Measurements from ENCODE around the gene EVA1C. TPM values are rescaled to one million over a fixed set of nuclear protein-coding genes. Genes with fewer than 3 reads are reported as not detected.
A peak's percentile ranks its signal among the peaks of the same experiment; 100 is the strongest.

EVA1C gene
- total RNA-seq, 1 experiment from 2014 or later = 29.3 TPM

GRCh38 chr21:32383812-32384211 is 28.7 kb upstream of the EVA1C start:
- DNase-seq (ENCODE audit: low read depth, low spot score) (no peak), ATAC-seq (peak; percentile 76)
- no peak overlapping the region for H2AFZ ChIP-seq (ENCODE audit: low read depth, low read length, poor library complexity, severe bottlenecking)
- H3K4me1 ChIP-seq (ENCODE audit: control insufficient read depth in 1 of 2, insufficient read depth in 2 of 2, low read length in 2 of 2) = peaks cover 19 to 31% of the 10 kb centered on the region in 2 experiments
- peaks cover 99% of the 10 kb centered on the region for H3K79me2 ChIP-seq (ENCODE audit: insufficient read depth, low read length)
- CTCF ChIA-PET = interaction anchor here (2.0 kb wide), 1 partner anchor 217 kb away, joined by 7 read pairs; no protein-coding TSS in a partner anchor
- POLR2A ChIA-PET = no interaction called here
- no peaks in the 10 kb centered on the region for H3K9me2 ChIP-seq (ENCODE audit: insufficient read depth)
- H3K9me3 ChIP-seq (ENCODE audit: control insufficient read depth in 1 of 2, insufficient read depth in 1 of 2, low read depth in 1 of 2, low read length in 2 of 2) = no peaks in the 10 kb centered on the region
- RAD21 ChIA-PET (ENCODE audit: low non-redundant PET in 1 of 2, low total read pairs in 2 of 2, uncharacterized antibody in 2 of 2, unreplicated experiment in 2 of 2) = no interaction called here
- no peak overlapping the region for H3K4me3 ChIP-seq (replicated peaks in 1 of 2; ENCODE audit: low read depth in 1 of 2, low read length in 2 of 2)
- no peak overlapping the region for H3K4me2 ChIP-seq (ENCODE audit: low read length)
- H4K20me1 ChIP-seq (ENCODE audit: insufficient read depth) = peaks cover 3% of the 10 kb centered on the region; the same call in 1 of the 2 replicates
- H3K9ac ChIP-seq (ENCODE audit: low read length) = no peak overlapping the region
- peaks cover 50 to 54% of the 10 kb centered on the region in 2 experiments for H3K36me3 ChIP-seq (ENCODE audit: control insufficient read depth in 1 of 2, insufficient read depth in 2 of 2, low read length in 2 of 2)
- no TSS peak for BruUV-seq (replicated peaks)
- no peaks in the 10 kb centered on the region for H3K27me3 ChIP-seq (ENCODE audit: insufficient read depth, low read length)
- intact Hi-C loops (cut with micrococcal nuclease) = no loop called here
- TF ChIP-seq CEBPB (IDR thresholded peaks at IDR 0.05; ENCODE audit: low read depth) = no peak
- TF ChIP-seq RAD21 (IDR thresholded peaks at IDR 0.05; ENCODE audit: low read depth) = peak; percentile 40
- TF ChIP-seq, protein P1, sequence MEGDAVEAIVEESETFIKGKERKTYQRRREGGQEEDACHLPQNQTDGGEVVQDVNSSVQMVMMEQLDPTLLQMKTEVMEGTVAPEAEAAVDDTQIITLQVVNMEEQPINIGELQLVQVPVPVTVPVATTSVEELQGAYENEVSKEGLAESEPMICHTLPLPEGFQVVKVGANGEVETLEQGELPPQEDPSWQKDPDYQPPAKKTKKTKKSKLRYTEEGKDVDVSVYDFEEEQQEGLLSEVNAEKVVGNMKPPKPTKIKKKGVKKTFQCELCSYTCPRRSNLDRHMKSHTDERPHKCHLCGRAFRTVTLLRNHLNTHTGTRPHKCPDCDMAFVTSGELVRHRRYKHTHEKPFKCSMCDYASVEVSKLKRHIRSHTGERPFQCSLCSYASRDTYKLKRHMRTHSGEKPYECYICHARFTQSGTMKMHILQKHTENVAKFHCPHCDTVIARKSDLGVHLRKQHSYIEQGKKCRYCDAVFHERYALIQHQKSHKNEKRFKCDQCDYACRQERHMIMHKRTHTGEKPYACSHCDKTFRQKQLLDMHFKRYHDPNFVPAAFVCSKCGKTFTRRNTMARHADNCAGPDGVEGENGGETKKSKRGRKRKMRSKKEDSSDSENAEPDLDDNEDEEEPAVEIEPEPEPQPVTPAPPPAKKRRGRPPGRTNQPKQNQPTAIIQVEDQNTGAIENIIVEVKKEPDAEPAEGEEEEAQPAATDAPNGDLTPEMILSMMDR (IDR thresholded peaks at IDR 0.05 in 2 of 3, conservative IDR thresholded peaks at IDR 0.05 in 1 of 3; ENCODE audit: borderline replicate concordance in 1 of 3, insufficient read depth in 1 of 3, low read depth in 2 of 3, low read length in 2 of 3) = 0 out of 6 replicates have a peak, but pooled peaks of 2 of the 3 experiments have one; percentile 14 to 17
- no peak overlapping the region for H3K27ac ChIP-seq (ENCODE audit: low read depth, low read length)

DNA sequence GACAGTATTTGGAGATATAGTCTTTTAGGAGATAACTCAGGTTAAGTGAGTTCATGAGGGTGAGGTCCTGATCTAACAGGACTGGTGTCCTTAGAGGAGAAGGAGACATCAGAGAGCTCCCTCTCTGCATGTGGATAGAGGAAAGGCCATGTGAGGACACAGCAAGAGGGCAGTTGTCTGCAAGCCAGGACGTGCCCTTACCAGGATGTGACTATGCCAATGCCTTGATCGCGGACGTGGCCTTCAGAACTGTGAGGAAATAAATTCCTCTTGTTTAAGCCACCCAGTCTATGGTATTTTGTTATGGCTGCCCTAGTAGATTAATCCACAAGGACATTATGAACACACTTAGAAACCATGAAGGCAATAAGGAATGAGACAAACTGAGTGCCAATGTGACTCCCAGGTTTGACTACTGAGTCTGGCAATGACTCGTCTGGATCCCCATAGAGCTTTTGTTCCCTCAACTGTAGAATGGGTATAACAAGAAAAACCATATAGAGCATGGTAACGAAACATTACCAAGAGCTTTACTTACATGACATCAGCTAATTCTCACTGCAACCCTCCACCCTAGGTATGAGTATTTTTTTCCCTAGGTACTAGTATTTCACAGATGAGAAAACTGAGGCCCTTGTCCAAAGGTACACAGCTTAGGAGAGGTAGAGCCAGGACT is 26.2 kb upstream of the EVA1C start:
- intact Hi-C loops (cut with micrococcal nuclease) = no loop called here
- POLR2A ChIA-PET = interaction anchor here (0.7 kb wide), 1 partner anchor 30 kb away, joined by 3 read pairs; no protein-coding TSS in a partner anchor

More for the DNA sequence above, 26.2 kb upstream of the EVA1C start:
- Histone ChIP-seq H3K9ac (ENCODE audit: low read length) (no peak overlapping the region), H3K9me3 (ENCODE audit: control insufficient read depth in 1 of 2, insufficient read depth in 1 of 2, low read depth in 1 of 2, low read length in 2 of 2) (no peaks in the 10 kb centered on the region), H3K9me2 (ENCODE audit: insufficient read depth) (no peaks in the 10 kb centered on the region), H3K4me3 (replicated peaks in 1 of 2; ENCODE audit: low read depth in 1 of 2, low read length in 2 of 2) (no peak overlapping the region), H2AFZ (ENCODE audit: low read depth, low read length, poor library complexity, severe bottlenecking) (no peak overlapping the region), H3K27ac (ENCODE audit: low read depth, low read length) (peak overlapping the region; percentile 32; the same call in 1 of the 2 replicates), H3K4me2 (ENCODE audit: low read length) (no peak overlapping the region), H3K36me3 (ENCODE audit: control insufficient read depth in 1 of 2, insufficient read depth in 2 of 2, low read length in 2 of 2) (peaks cover 33 to 34% of the 10 kb centered on the region in 2 experiments; a peak in 3 of 4 replicates), H3K79me2 (ENCODE audit: insufficient read depth, low read length) (peaks cover 94% of the 10 kb centered on the region), H3K27me3 (ENCODE audit: insufficient read depth, low read length) (no peaks in the 10 kb centered on the region), H3K4me1 (ENCODE audit: control insufficient read depth in 1 of 2, insufficient read depth in 2 of 2, low read length in 2 of 2) (peaks cover 20 to 33% of the 10 kb centered on the region in 2 experiments), H4K20me1 (ENCODE audit: insufficient read depth) (peaks cover 6% of the 10 kb centered on the region; the same call in 1 of the 2 replicates)
- ChIA-PET CTCF (no interaction called here), RAD21 (ENCODE audit: low non-redundant PET in 1 of 2, low total read pairs in 2 of 2, uncharacterized antibody in 2 of 2, unreplicated experiment in 2 of 2) (no interaction called here)
- TF ChIP-seq CEBPB (IDR thresholded peaks at IDR 0.05; ENCODE audit: low read depth) = no peak
- no peak for TF ChIP-seq ZBTB33 (IDR thresholded peaks at IDR 0.05; ENCODE audit: extremely low read depth, insufficient replicate concordance, low read length)
- DNase-seq (ENCODE audit: low read depth, low spot score) = no peak
- no peak; the same call in 1 of the 2 replicates for ATAC-seq
- BruUV-seq (replicated peaks) = no TSS peak

Measured in HCT116 (cell line).